IPS-18a (cell line): ENCODE measurements around the gene MPZL1.

Source experiments
- H3K27ac ChIP-seq: one replicate; pipeline ENCODE4 v1.5.1; 2013; ENCODE audit warnings: low read length
- H3K27me3 ChIP-seq: one replicate; pipeline ENCODE4 v1.6.1; 2013; ENCODE audit warnings: mild to moderate bottlenecking, low read length; ENCODE audit not compliant: control insufficient read depth, insufficient read depth
- H3K36me3 ChIP-seq: one replicate; pipeline ENCODE4 v1.6.1; 2013; ENCODE audit warnings: low read depth, low read length; ENCODE audit not compliant: control insufficient read depth
- H3K4me1 ChIP-seq: one replicate; pipeline ENCODE4 v1.6.1; 2013; ENCODE audit warnings: low read depth, low read length; ENCODE audit not compliant: control insufficient read depth
- H3K4me3 ChIP-seq: one replicate; pipeline ENCODE4 v1.5.1; 2013; ENCODE audit warnings: low read length
- H3K9ac ChIP-seq: one replicate; pipeline ENCODE4 v1.6.1; 2013; ENCODE audit warnings: mild to moderate bottlenecking, low read length, moderate library complexity
- H3K9me3 ChIP-seq: one replicate; pipeline ENCODE4 v1.6.1; 2013; ENCODE audit warnings: low read depth, low read length; ENCODE audit not compliant: control insufficient read depth

Gene MPZL1

DNA sequence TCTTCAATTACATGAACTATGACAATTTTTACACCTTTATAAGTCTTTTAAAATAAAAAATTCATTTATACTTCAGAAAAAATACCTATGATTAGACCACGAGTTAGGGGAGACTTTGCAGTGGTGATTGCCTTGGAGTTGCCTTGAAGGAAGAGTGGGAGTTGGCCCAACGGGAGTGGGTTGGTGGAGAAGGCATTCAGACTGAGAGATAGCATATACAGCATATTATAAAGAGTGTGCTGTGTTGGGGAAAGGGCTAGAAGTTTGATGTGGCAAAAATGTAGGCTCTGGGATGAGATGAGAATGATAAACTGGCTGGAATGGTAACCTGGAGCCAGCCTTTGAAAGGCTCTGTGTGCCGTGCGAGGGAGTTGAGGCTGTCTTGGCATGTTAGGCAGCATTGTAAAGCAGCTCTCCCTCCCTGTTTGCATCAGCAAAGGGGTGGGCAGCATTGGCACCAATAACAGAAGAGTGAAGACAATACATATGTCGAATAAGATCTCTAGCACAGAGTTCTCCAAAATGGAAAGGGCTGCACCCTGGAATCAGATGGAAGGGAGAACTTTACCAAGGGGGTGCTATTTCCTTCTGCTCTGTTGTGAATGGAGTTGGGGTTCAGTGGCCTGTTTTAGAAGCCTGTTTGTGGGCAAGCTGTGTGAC lies 24.4 kb downstream of the MPZL1 start:
- no peak overlapping the region for H3K4me3 ChIP-seq
- H3K9ac ChIP-seq: no peak overlapping the region
- no peaks in the 10 kb centered on the region for H3K4me1 ChIP-seq
- no peaks in the 10 kb centered on the region for H3K36me3 ChIP-seq
- H3K27ac ChIP-seq: no peak overlapping the region
- H3K9me3 ChIP-seq: no peaks in the 10 kb centered on the region
- H3K27me3 ChIP-seq: no peaks in the 10 kb centered on the region

DNA sequence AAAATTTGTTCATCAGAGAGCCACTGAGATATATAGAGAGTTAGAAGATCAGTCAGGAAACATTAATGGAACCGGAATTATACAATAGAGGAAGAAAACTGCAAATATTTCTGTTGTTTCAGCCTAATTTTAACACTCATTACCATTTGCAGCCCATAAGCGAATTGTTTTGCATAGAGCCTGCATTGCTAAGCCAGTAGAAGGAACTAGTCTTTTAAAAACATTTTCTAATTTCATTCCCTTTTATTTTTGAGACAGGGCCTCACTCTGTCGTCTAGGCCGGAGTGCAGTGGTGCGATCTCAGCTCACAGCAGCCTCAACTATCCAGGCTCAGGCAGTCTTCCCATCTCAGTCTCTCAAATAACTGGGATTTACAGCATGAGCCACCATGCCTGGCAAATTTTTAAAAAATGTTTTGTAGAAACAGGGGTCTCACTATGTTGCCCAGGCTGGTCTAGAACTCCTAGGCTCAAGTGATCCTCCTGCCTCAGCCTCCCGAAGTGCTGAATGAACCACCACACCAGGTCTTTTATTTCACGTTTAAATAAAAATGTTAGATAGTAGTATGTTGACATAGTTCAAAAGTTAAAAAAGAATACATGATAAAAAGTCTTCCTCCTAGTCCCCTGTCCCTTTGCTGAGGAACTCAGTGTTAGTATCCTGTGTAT lies 25.3 kb downstream of the MPZL1 start:
- Histone ChIP-seq H3K9me3 (no peaks in the 10 kb centered on the region), H3K27me3 (no peaks in the 10 kb centered on the region), H3K4me3 (no peak overlapping the region), H3K36me3 (no peaks in the 10 kb centered on the region), H3K9ac (no peak overlapping the region), H3K4me1 (no peaks in the 10 kb centered on the region), H3K27ac (no peak overlapping the region)

DNA sequence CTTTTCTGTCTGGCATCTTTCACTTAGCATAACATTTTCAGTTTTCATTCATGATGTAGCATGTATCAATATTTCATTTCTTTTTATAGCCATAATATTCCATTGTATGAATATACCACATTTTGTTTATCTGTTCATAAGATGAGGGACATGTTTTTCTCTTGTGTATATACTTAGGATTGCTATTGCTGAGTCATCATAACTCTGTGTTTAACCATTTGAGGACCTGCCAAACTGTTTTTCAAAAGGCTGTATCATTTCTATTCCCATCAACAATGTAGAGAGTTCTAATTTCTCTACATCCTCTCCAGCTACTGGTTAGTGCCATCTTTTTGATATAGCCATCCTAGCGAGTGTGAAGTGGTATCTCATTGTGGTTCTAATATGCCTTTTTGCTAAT lies 26.2 kb downstream of the MPZL1 start:
- no peaks in the 10 kb centered on the region for H3K4me1 ChIP-seq
- no peaks in the 10 kb centered on the region for H3K36me3 ChIP-seq
- H3K27me3 ChIP-seq: no peaks in the 10 kb centered on the region
- no peak overlapping the region for H3K9ac ChIP-seq
- H3K27ac ChIP-seq: no peak overlapping the region
- H3K4me3 ChIP-seq: no peak overlapping the region
- H3K9me3 ChIP-seq: no peaks in the 10 kb centered on the region

DNA sequence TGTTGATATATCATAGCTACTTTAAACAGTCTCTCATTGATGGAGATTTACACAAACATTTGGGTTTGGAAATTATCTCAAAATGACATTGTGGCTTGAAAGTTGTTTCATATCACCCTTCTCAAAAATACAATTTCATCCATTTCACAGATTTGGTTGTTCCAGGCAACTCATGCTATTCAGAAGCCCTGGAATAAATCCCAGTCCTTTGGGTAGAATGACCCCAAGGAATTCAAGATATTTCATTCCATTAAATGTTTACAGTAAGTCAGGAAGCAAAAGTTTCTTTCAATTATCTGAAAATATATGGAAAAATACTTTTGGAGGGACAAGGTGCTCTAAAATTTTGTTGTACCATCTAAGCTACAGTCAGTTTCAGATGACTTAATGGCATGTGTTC lies 27.1 kb downstream of the MPZL1 start:
- H3K36me3 ChIP-seq: no peaks in the 10 kb centered on the region
- H3K4me3 ChIP-seq: no peak overlapping the region
- no peak overlapping the region for H3K9ac ChIP-seq
- no peaks in the 10 kb centered on the region for H3K27me3 ChIP-seq
- no peaks in the 10 kb centered on the region for H3K9me3 ChIP-seq
- H3K27ac ChIP-seq: no peak overlapping the region
- H3K4me1 ChIP-seq: no peaks in the 10 kb centered on the region

DNA sequence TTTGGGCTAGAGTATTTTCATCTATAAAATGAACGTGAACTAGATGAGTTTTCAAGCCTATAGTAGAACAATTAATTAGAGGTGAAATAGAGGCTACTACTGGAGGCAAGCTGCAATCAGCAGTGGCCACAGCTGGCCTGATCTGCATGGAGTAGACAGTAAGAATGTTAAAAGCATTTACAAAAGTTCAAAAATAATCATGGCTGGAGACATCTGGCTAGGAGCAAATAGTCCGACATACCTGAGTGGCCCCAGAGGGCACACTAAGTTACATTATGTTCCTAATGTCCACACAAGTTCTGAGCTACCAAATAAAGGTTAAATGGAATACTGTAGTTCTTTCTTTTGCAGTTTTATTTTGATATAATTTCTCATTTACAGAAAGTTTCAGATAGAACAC lies 28.0 kb downstream of the MPZL1 start:
- H3K4me1 ChIP-seq: no peaks in the 10 kb centered on the region
- no peak overlapping the region for H3K9ac ChIP-seq
- no peaks in the 10 kb centered on the region for H3K36me3 ChIP-seq
- no peaks in the 10 kb centered on the region for H3K27me3 ChIP-seq
- H3K9me3 ChIP-seq: no peaks in the 10 kb centered on the region
- no peak overlapping the region for H3K4me3 ChIP-seq
- H3K27ac ChIP-seq: no peak overlapping the region

DNA sequence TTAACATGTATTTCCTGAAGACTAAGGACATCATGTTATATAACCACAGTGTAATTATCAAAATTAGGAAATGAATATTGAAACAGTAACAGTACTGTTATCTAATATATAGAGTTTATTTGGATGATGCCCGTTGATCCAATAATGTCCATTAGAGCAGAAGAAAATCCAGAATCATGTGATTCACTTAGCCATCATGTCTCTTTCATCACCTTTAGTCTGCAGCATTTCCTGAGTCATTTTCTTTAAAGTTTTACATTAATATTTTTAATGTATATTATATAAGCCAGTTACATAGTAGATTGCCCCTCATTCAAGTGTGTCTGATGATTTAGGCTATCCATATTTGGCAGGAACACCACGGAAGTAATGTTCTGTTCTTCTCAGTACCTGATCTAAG lies 28.9 kb downstream of the MPZL1 start:
- H3K4me1 ChIP-seq: no peaks in the 10 kb centered on the region
- no peak overlapping the region for H3K27ac ChIP-seq

DNA sequence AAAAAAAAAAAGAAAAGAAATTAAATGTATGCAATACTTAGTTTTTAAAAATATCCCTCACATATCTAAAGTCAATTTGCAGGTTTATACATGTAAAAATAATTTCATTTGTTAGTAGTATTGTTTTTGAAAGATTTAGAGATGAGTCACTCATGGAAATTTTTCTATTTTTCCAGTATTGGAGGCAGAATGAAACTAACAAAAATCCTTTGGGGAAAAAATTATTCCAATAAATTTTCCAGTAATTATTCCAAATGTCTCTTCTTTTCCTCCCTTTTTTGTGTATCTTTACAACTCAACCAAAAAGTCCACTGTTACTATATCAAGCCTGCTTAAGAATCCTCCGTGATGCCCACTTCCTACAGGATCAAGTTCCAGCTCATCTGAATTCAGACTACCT lies 29.9 kb downstream of the MPZL1 start:
- Histone ChIP-seq H3K27ac (no peak overlapping the region), H3K9me3 (no peaks in the 10 kb centered on the region), H3K4me3 (no peak overlapping the region), H3K36me3 (no peaks in the 10 kb centered on the region), H3K27me3 (no peaks in the 10 kb centered on the region), H3K4me1 (no peaks in the 10 kb centered on the region), H3K9ac (no peak overlapping the region)

More for the DNA sequence above, 28.9 kb downstream of the MPZL1 start:
- Histone ChIP-seq H3K4me3 (no peak overlapping the region), H3K27me3 (no peaks in the 10 kb centered on the region), H3K36me3 (no peaks in the 10 kb centered on the region), H3K9ac (no peak overlapping the region), H3K9me3 (no peaks in the 10 kb centered on the region)

DNA sequence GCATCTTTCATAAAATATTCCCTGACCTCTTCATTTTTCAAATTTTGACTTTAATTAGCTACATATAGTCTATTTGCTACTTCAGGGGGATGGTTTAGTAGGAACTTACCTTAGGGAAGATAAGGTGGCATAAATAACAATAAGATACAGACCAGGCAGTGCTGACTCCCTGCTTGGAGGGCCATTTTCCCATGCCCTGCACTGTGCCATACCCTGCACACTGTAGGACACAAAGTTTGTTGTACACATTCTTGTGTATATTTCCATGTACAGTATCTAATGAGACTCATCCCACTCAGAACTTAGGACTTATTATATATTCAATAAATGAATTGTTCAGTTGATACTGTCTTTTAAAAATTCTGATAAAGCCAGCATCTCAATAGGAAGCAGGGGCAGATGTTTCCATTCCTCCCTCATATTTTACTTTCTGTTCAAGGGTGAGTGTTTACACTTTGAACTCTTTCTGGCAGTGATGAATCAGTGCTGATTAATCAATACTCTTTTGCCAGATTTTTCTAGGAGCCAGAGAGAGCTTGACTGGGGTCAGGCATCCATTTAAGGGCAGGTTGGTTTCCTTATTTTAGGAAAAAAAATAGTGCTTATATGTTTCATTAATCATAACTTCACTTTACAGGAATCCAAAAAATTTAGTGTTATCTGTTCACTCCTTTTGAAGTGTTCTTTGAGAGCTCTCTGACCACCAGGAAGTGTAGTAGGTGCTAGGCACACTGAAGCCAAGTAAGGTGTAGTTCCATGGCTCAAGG lies 30.6 kb downstream of the MPZL1 start:
- H3K27ac ChIP-seq: no peak overlapping the region
- H3K4me3 ChIP-seq: no peak overlapping the region
- no peak overlapping the region for H3K9ac ChIP-seq
- no peaks in the 10 kb centered on the region for H3K9me3 ChIP-seq
- no peaks in the 10 kb centered on the region for H3K27me3 ChIP-seq
- no peaks in the 10 kb centered on the region for H3K36me3 ChIP-seq
- H3K4me1 ChIP-seq: no peaks in the 10 kb centered on the region

DNA sequence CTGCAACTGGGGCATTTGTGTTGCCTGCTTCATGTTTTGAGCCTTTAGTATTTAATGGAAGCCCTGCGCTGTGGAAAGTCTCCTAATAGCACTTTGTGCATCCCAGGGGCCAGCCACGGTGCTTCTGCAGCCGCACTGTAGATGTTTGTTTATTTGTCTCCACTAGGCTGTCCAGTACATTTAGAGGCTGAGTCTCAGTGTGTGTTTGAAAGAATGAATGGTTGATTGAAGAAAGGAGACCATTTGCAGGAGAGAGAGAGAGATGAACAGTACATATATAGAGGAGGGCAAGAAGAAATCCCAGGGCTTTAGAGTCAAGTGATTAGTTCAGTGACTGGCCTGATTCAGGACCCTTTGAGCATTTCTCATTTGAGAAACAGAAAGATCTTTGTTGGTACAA lies 33.9 kb downstream of the MPZL1 start:
- H3K4me1 ChIP-seq: peaks cover 5% of the 10 kb centered on the region
- H3K36me3 ChIP-seq: no peaks in the 10 kb centered on the region
- H3K9ac ChIP-seq: no peak overlapping the region
- no peaks in the 10 kb centered on the region for H3K27me3 ChIP-seq
- H3K4me3 ChIP-seq: no peak overlapping the region
- no peak overlapping the region for H3K27ac ChIP-seq
- no peaks in the 10 kb centered on the region for H3K9me3 ChIP-seq

DNA sequence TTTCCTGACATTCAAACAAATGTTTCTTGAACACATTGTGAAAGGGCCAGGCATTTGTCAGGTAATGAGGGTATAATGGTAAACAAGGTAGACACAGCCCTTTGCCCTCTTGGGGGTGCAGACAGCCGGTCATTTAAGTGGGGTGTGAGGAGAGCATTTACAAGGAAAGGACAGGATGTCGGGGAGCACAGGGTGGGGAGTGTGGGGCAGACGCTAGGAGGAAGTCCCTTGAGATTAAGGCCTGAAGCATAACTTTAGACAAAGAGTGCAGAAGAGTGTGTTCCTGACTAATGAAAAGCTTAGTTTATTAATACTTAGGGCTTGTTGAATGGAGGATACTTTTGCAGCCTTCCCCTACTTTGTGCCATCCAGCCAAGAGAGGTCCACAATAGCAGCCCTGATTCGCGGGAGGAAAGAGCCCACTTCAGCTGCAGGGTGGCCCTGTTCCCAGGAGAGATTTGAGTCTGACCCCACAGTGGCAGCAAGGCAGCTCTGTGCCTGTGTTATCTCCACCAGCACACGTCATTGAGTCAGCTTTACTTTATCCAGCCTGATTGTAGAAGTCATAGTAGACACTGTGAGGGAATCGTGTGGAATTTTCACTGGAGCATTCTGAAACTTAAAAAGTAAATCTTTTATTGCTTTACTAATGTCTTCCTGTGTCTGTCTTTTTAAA lies 35.1 kb downstream of the MPZL1 start:
- H3K9ac ChIP-seq: no peak overlapping the region
- H3K27ac ChIP-seq: no peak overlapping the region

DNA sequence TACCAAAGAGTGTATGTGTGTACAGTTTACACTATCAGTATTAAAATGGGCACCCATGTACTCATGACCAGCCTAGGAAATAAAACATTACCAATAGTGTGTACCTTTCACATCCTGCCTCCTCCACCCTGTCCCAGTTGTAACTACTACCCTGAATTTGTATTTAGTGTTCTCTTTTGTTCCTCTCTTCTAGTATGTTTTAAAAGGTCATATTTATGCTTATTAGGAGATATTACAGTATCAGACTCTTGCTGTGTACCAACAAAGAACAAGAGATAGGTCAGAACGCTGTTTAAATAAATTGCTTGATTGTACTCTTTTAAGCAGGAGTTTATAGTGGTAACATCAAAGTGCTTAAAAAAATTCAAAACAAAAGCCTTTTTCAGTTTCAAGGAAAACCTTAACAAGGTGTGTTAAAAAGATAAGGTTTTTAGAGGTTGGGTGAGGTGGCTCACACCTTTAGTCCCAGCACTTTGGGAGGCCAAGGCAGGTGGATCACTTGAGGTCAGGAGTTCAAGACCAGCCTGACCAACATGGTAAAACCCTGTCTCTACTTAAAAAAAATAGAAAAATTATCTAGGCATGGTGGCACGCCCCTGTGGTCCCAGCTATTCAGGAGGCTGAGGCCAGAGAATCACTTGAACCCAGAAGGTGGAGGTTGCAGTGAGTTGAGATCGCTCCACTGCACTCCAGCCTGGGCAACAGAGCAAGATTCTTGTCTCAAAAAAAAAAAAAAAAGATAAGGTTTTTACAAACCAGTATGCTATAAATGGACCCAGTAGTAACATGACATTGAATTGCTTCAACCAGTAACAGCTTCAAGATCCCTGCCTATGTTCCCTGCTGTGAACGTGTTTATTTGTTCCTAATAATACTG lies 35.9 kb downstream of the MPZL1 start:
- Histone ChIP-seq H3K9me3 (no peaks in the 10 kb centered on the region), H3K9ac (no peak overlapping the region), H3K36me3 (no peaks in the 10 kb centered on the region), H3K27me3 (no peaks in the 10 kb centered on the region), H3K4me1 (peaks cover 5% of the 10 kb centered on the region), H3K4me3 (no peak overlapping the region), H3K27ac (no peak overlapping the region)

More for the DNA sequence above, 35.1 kb downstream of the MPZL1 start:
- Histone ChIP-seq H3K4me1 (peaks cover 5% of the 10 kb centered on the region), H3K27me3 (no peaks in the 10 kb centered on the region), H3K36me3 (no peaks in the 10 kb centered on the region), H3K4me3 (no peak overlapping the region), H3K9me3 (no peaks in the 10 kb centered on the region)
